Measurements from ENCODE around the gene TECTA. TPM values are rescaled to one million over a fixed set of nuclear protein-coding genes. Genes with fewer than 3 reads are reported as not detected.

TECTA gene
- total and polyA plus RNA-seq, 2 donors (not counting 1 experiment from before 2014, with no cell fraction given), result 0.30 to 0.33 TPM

- Histone ChIP-seq H3K27me3 (ENCODE audit: control insufficient read depth, insufficient read depth, low read length) (peaks cover 3% of the 10 kb centered on the region), H3K4me3 (replicated peaks in 1 of 4; ENCODE audit: control extremely low read depth in 1 of 4, insufficient read depth in 1 of 4, low read depth in 3 of 4, low read length in 4 of 4) (no peak overlapping the region), H3K27ac (ENCODE audit: insufficient read depth, low read length) (no peak overlapping the region), H3K36me3 (ENCODE audit: control insufficient read depth, insufficient read depth, low read length) (no peaks in the 10 kb centered on the region), H3K79me2 (ENCODE audit: control insufficient read depth, insufficient read depth, low read length) (no peaks in the 10 kb centered on the region), H3K4me2 (ENCODE audit: extremely low read depth, insufficient read depth, low read length) (no peak overlapping the region), H2AFZ (ENCODE audit: low read length) (no peak overlapping the region), H3K9ac (ENCODE audit: insufficient read depth, low read length) (no peak overlapping the region), H3K4me1 (ENCODE audit: control insufficient read depth, extremely low read depth, insufficient read depth, low read length) (no peaks in the 10 kb centered on the region), H3K9me3 (ENCODE audit: control insufficient read depth, insufficient read depth, low read depth, low read length) (no peaks in the 10 kb centered on the region), H4K20me1 (ENCODE audit: control insufficient read depth, extremely low read depth, insufficient read depth, low read length) (no peaks in the 10 kb centered on the region)
- no peak for DNase-seq (ENCODE audit: low read depth in 2 of 2)
- TF ChIP-seq EZH2 (IDR thresholded peaks at IDR 0.05; ENCODE audit: low read length, missing control alignments) (no peak), CTCF (conservative IDR thresholded peaks at IDR 0.05 in 1 of 2, IDR thresholded peaks at IDR 0.05 in 1 of 2; ENCODE audit: low read depth in 1 of 2, low read length in 2 of 2) (no peak)
Observed at GRCh38 chr11:121214861-121215260, 113.8 kb downstream of the TECTA start.

- Histone ChIP-seq H3K27me3 (ENCODE audit: control insufficient read depth, insufficient read depth, low read length) (peaks cover 3% of the 10 kb centered on the region), H3K36me3 (ENCODE audit: control insufficient read depth, insufficient read depth, low read length) (no peaks in the 10 kb centered on the region), H3K27ac (ENCODE audit: insufficient read depth, low read length) (no peak overlapping the region), H3K9ac (ENCODE audit: insufficient read depth, low read length) (no peak overlapping the region), H3K4me2 (ENCODE audit: extremely low read depth, insufficient read depth, low read length) (no peak overlapping the region), H3K79me2 (ENCODE audit: control insufficient read depth, insufficient read depth, low read length) (no peaks in the 10 kb centered on the region), H3K4me3 (replicated peaks in 1 of 4; ENCODE audit: control extremely low read depth in 1 of 4, insufficient read depth in 1 of 4, low read depth in 3 of 4, low read length in 4 of 4) (no peak overlapping the region), H2AFZ (ENCODE audit: low read length) (no peak overlapping the region), H3K9me3 (ENCODE audit: control insufficient read depth, insufficient read depth, low read depth, low read length) (no peaks in the 10 kb centered on the region), H4K20me1 (ENCODE audit: control insufficient read depth, extremely low read depth, insufficient read depth, low read length) (no peaks in the 10 kb centered on the region), H3K4me1 (ENCODE audit: control insufficient read depth, extremely low read depth, insufficient read depth, low read length) (no peaks in the 10 kb centered on the region)
- TF ChIP-seq CTCF (conservative IDR thresholded peaks at IDR 0.05 in 1 of 2, IDR thresholded peaks at IDR 0.05 in 1 of 2; ENCODE audit: low read depth in 1 of 2, low read length in 2 of 2) (no peak), EZH2 (IDR thresholded peaks at IDR 0.05; ENCODE audit: low read length, missing control alignments) (no peak)
- no peak for DNase-seq (ENCODE audit: low read depth in 2 of 2)
Observed at GRCh38 chr11:121221496-121222200, 120.6 kb downstream of the TECTA start.

DNA sequence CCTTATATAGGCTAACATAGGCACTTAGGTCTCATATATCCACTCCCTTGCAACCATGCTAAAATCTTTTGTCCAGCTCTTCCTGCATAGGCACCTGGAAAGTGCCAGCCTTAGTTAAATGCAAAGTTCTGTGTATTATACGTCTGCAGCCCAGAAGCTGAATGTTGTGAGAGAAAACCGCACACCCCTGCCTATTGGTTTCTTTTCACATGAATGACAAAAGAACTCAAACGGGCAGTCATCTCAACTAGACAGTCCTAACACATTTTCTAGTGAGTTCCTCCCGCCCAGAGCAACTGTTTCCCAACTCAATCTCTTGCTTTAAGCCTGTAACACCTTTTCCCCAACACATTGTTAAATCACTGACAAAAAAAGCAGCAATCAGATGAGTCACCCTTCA is 122.1 kb downstream of the TECTA start:
- H4K20me1 ChIP-seq (ENCODE audit: control insufficient read depth, extremely low read depth, insufficient read depth, low read length), result no peaks in the 10 kb centered on the region
- TF ChIP-seq EZH2 (IDR thresholded peaks at IDR 0.05; ENCODE audit: low read length, missing control alignments) (no peak), CTCF (conservative IDR thresholded peaks at IDR 0.05 in 1 of 2, IDR thresholded peaks at IDR 0.05 in 1 of 2; ENCODE audit: low read depth in 1 of 2, low read length in 2 of 2) (no peak)
- H3K4me3 ChIP-seq (replicated peaks in 1 of 4; ENCODE audit: control extremely low read depth in 1 of 4, insufficient read depth in 1 of 4, low read depth in 3 of 4, low read length in 4 of 4), result no peak overlapping the region
- H3K79me2 ChIP-seq (ENCODE audit: control insufficient read depth, insufficient read depth, low read length), result no peaks in the 10 kb centered on the region
- H3K4me1 ChIP-seq (ENCODE audit: control insufficient read depth, extremely low read depth, insufficient read depth, low read length), result no peaks in the 10 kb centered on the region
- H3K36me3 ChIP-seq (ENCODE audit: control insufficient read depth, insufficient read depth, low read length), result no peaks in the 10 kb centered on the region
- DNase-seq (ENCODE audit: low read depth in 2 of 2), result no peak
- H3K4me2 ChIP-seq (ENCODE audit: extremely low read depth, insufficient read depth, low read length), result no peak overlapping the region
- H3K27ac ChIP-seq (ENCODE audit: insufficient read depth, low read length), result no peak overlapping the region
- H3K9ac ChIP-seq (ENCODE audit: insufficient read depth, low read length), result no peak overlapping the region
- H3K27me3 ChIP-seq (ENCODE audit: control insufficient read depth, insufficient read depth, low read length), result peaks cover 3% of the 10 kb centered on the region
- H3K9me3 ChIP-seq (ENCODE audit: control insufficient read depth, insufficient read depth, low read depth, low read length), result no peaks in the 10 kb centered on the region
- no peak overlapping the region for H2AFZ ChIP-seq (ENCODE audit: low read length)
